VCaP (cell line): ENCODE data around the gene TRAPPC2.

Experiments
- H3K27ac ChIP-seq: fragments of 450-650 bp; 2 replicates; pipeline ENCODE4 v1.5.1; 2017
- CTCF ChIP-seq: fragments of 450-650 bp; conservative IDR thresholded peaks from 2 replicates; pipeline ENCODE4 v1.5.1; 2017; ENCODE audit warnings: mild to moderate bottlenecking, moderate library complexity

TRAPPC2 gene

GRCh38 chrX:13697455-13697854, 37.0 kb downstream of the TRAPPC2 start:
- H3K27ac ChIP-seq = no peak overlapping the region
- no peak for TF ChIP-seq CTCF

GRCh38 chrX:13695601-13696115, 38.8 kb downstream of the TRAPPC2 start:
- TF ChIP-seq CTCF = no peak
- H3K27ac ChIP-seq = no peak overlapping the region

GRCh38 chrX:13694983-13695382, 39.4 kb downstream of the TRAPPC2 start:
- H3K27ac ChIP-seq = no peak overlapping the region
- TF ChIP-seq CTCF = no peak

GRCh38 chrX:13694359-13694758, 40.1 kb downstream of the TRAPPC2 start:
- TF ChIP-seq CTCF = no peak
- no peak overlapping the region for H3K27ac ChIP-seq

GRCh38 chrX:13693341-13693961, 41.0 kb downstream of the TRAPPC2 start:
- TF ChIP-seq CTCF = no peak
- H3K27ac ChIP-seq = no peak overlapping the region

- no peak for TF ChIP-seq CTCF
- H3K27ac ChIP-seq = no peak overlapping the region
Measured at GRCh38 chrX:13692771-13693231, 41.6 kb downstream of the TRAPPC2 start.

- H3K27ac ChIP-seq = no peak overlapping the region
- TF ChIP-seq CTCF = no peak
Measured at GRCh38 chrX:13691841-13692371, 42.5 kb downstream of the TRAPPC2 start.
